HCEC 1CT (cell line): ENCODE measurements around the gene IFT88.

ENCODE experiments used
- DNase-seq: peaks from one replicate; pipeline ENCODE4 v3.0.0-alpha.2; 2017

IFT88 gene

DNA sequence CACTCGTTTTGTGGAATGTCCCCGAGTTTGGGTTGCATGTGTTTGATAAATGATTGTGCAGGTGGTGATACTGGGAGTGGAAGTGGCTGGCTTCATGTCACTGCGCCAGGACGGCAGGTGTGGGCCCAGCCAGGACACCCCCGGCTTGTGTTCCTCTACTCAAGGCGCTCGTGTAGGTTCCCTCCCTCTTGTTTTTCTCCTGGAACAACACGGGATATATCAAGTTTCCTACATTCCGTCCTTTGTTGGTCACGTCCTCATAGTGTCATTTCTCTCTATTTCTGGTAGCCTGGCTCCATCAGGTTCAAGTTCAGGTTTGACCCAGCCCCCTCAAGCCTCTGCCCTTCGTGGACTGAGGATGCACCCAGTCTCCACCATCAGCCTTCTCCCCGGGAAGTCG is 152.8 kb downstream of the IFT88 start:
- no peak for DNase-seq

DNA sequence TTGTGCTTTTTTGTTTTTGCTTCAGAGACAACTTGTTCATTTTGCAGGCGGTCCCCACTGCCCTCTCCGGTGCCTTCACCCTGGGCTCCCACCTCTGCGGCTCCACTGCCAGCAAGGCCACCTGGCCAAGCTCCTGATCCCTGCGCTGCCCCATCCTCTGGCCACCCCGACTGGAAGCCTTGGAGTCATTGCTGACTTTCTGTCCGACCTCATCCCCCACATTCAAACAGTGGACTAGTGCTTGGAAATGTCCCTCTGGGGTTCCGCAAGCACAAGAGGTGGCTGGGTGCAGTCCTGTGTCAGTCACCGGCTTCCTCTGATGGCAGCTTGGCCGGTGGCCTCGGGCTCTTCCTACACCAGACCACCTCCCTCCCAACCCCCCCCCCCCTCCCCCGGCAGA is 153.5 kb downstream of the IFT88 start:
- DNase-seq: no peak

- DNase-seq: no peak
Measured at GRCh38 chr13:20721058-20721453, 154.1 kb downstream of the IFT88 start.

DNA sequence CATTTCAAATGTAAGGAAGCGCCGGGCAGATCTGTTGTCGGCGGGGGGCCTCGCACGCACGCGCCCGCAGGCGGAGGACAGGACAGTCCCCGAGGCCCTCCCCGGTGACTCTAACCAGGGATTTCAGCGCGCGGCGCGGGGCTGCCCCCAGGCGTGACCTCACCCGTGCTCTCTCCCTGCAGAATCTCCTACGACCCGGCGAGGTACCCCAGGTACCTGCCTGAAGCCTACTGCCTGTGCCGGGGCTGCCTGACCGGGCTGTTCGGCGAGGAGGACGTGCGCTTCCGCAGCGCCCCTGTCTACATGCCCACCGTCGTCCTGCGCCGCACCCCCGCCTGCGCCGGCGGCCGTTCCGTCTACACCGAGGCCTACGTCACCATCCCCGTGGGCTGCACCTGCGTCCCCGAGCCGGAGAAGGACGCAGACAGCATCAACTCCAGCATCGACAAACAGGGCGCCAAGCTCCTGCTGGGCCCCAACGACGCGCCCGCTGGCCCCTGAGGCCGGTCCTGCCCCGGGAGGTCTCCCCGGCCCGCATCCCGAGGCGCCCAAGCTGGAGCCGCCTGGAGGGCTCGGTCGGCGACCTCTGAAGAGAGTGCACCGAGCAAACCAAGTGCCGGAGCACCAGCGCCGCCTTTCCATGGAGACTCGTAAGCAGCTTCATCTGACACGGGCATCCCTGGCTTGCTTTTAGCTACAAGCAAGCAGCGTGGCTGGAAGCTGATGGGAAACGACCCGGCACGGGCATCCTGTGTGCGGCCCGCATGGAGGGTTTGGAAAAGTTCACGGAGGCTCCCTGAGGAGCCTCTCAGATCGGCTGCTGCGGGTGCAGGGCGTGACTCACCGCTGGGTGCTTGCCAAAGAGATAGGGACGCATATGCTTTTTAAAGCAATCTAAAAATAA is 154.7 kb downstream of the IFT88 start:
- peak; percentile 70 for DNase-seq

DNA sequence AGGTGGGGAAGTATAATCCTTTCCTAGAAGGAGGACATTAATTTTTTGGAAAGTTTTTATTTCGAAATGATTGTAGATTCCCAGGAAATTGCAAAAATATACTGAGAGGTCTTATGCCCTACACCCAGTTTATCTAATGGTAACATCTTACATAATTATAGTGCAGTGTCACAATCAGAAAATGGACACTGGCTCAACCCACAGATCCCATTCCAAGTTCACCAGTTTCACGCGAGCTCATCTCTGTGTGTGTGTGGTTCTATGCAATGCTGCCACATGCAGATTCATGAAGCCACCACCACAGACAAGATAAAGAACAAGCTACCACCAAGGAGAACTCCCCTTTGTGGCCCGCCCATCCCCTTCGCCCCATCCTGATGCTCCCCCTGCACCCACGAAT is 160.9 kb downstream of the IFT88 start:
- no peak for DNase-seq

GRCh38 chr13:20728579-20729311 is 161.8 kb downstream of the IFT88 start:
- DNase-seq: no peak

DNA sequence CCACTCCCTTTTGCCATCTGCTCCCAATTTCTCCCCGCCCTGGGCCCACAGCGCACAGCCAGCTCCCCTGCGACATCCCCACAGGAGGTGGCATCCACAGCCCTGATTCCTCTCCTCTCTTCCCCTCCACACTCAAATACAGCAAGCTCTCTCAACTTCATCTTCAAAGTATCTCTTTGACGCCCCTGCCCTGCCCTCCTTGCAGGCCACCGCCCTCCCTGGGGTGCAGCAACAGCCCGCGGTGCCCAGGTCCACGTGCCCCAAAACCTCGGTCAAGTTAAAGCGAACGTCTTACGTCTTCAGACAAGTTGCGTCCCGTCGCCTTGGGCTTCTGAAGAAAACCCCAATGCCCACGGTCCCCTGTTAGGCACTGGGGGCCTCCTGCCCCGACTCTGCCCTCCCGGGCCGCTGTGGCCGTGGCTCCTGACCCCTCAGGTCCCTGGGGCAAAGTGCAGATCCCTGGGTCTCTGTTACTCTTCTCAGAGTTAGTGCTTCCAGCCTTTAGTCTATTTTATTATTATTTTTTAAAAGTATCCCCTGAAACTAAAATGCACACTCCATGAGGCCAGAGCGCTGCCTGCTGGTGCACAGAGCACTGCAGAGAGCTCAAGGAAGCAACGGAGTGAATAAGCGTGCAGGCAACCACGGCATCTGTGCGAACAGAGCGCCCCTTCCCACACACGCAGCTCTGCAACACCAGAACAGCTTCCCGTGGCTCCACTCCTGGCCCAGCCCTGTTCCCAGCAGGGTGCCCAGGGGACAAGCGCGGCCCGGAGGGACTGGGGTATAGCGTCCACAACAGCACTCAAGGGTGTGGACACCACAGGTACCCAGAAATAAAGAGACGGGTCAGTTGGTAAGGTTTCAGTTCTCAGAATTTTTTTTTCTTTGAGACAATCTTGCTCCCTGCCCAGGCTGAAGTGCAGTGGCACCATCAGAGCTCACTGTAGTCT is 163.0 kb downstream of the IFT88 start:
- DNase-seq: no peak

DNA sequence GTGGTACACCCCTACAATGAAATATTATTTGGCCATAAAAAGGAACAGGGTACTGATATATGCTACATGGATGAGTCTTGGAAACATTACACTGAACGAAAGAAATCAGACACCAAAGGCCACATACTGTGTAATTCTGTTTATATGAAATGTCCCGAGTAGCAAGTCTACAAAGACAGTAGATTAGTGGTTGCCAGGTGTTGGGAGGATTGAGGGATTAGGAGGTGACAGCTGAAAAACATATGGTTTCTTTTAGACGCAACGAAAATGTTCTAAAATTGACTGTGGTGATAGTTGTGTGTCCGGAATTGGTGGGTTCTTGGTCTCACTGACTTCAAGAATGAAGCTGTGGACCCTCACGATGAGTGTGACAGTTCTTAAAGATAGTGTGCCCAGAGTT is 171.7 kb downstream of the IFT88 start:
- no peak for DNase-seq

DNA sequence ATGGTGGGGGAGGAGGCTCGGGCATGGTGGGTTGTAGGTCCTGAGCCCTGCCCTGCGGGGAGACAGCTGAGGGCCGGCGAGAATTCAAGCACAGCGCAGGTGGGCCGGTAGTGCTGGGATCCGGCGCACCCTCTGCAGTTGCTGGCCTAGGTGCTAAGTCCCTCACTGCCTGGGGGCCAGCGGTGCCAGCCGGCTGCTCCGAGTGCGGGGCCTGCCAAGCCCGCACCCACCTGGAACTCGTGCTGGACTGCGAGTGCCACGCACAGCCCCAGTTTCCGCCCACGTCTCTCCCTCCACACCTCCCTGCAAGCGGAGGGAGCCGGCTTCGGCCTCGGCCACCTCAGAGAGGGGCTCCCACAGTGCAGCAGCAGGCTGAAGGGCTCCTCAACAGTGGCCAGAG is 173.1 kb downstream of the IFT88 start:
- DNase-seq: no peak
